OCI-LY1 (cell line): ENCODE data around the gene PCDHA11.
A peak's percentile ranks its signal among the peaks of the same experiment; 100 is the strongest.

Experiments
- H2AFZ ChIP-seq: fragments of 200-600 bp; sonication (generic), shearing (Covaris generic); 2 replicates; pipeline ENCODE4 v1.6.0; 2014; ENCODE audit warnings: antibody characterized with exemption, mild to moderate bottlenecking, low read length
- H3F3A ChIP-seq: fragments of 200-600 bp; sonication (generic), shearing (Covaris generic); 2 replicates; pipeline ENCODE4 v1.6.0; 2014; ENCODE audit warnings: mild to moderate bottlenecking, antibody characterized with exemption, low read length, moderate library complexity; ENCODE audit not compliant: insufficient read depth
- H3K27ac ChIP-seq: fragments of 200-600 bp; sonication (generic); 2 replicates; pipeline ENCODE4 v1.5.1; 2014; ENCODE audit warnings: low read length, mixed run types, mild to moderate bottlenecking, low read depth; ENCODE audit not compliant: poor library complexity, severe bottlenecking
- H3K27me3 ChIP-seq: fragments of 200-600 bp; sonication (generic); 2 replicates; pipeline ENCODE4 v1.6.0; 2014; ENCODE audit warnings: antibody characterized with exemption, mild to moderate bottlenecking, low read length, moderate library complexity; ENCODE audit not compliant: insufficient read depth
- H3K36me3 ChIP-seq: fragments of 200-600 bp; sonication (generic); 2 replicates; pipeline ENCODE4 v1.6.1; 2014; ENCODE audit warnings: mild to moderate bottlenecking, antibody characterized with exemption, low read length, moderate library complexity, mixed read lengths; ENCODE audit not compliant: insufficient read depth
- H3K4me1 ChIP-seq: fragments of 200-600 bp; sonication (generic); 2 replicates; pipeline ENCODE4 v1.5.1; 2014; ENCODE audit warnings: mild to moderate bottlenecking, low read length, moderate library complexity; ENCODE audit not compliant: insufficient read depth, severe bottlenecking
- H3K4me2 ChIP-seq: fragments of 200-600 bp; sonication (generic), shearing (Covaris generic); 2 replicates; pipeline ENCODE4 v1.6.1; 2014; ENCODE audit warnings: low read length
- H3K4me3 ChIP-seq: fragments of 200-600 bp; sonication (generic); 2 replicates; pipeline ENCODE4 v1.5.1; 2014; ENCODE audit warnings: low read length, low read depth, mild to moderate bottlenecking, mixed read lengths; ENCODE audit not compliant: poor library complexity, severe bottlenecking
- H3K79me2 ChIP-seq: fragments of 200-600 bp; shearing (Covaris generic); 2 replicates; pipeline ENCODE4 v1.6.1; 2016; ENCODE audit warnings: mixed run types, low read length, mixed read lengths; ENCODE audit not compliant: insufficient read depth
- H3K9ac ChIP-seq: fragments of 200-600 bp; sonication (generic), shearing (Covaris generic); 2 replicates; pipeline ENCODE4 v1.6.1; 2014; ENCODE audit warnings: mild to moderate bottlenecking, low read length, mixed read lengths
- H3K9me2 ChIP-seq: fragments of 200-600 bp; sonication (generic), shearing (Covaris generic); 2 replicates; pipeline ENCODE4 v1.6.1; 2014; ENCODE audit warnings: low read depth, mild to moderate bottlenecking, low read length, mixed read lengths
- H3K9me3 ChIP-seq: fragments of 200-600 bp; shearing (Covaris generic); 2 replicates; pipeline ENCODE4 v1.6.1; 2014; ENCODE audit warnings: low read length, mixed read lengths
- H4K20me1 ChIP-seq: fragments of 200-600 bp; sonication (generic), shearing (Covaris generic); 2 replicates; pipeline ENCODE4 v1.6.0; 2016; ENCODE audit warnings: mild to moderate bottlenecking, low read length; ENCODE audit not compliant: insufficient read depth
- CTCF ChIP-seq: fragments of 200-600 bp; sonication (generic), shearing (Covaris generic); IDR thresholded peaks from 2 replicates; pipeline ENCODE4 v1.5.1; 2017; ENCODE audit warnings: mild to moderate bottlenecking, antibody characterized with exemption, low read length, moderate library complexity, mixed read lengths
- EZH2 ChIP-seq: fragments of 200-600 bp; sonication (generic), shearing (Covaris generic); IDR thresholded peaks from 2 replicates; pipeline ENCODE4 v1.8.0; 2017; ENCODE audit warnings: borderline replicate concordance, mixed run types, mild to moderate bottlenecking, antibody characterized with exemption, low read length, moderate library complexity, mixed read lengths

Gene PCDHA11

DNA sequence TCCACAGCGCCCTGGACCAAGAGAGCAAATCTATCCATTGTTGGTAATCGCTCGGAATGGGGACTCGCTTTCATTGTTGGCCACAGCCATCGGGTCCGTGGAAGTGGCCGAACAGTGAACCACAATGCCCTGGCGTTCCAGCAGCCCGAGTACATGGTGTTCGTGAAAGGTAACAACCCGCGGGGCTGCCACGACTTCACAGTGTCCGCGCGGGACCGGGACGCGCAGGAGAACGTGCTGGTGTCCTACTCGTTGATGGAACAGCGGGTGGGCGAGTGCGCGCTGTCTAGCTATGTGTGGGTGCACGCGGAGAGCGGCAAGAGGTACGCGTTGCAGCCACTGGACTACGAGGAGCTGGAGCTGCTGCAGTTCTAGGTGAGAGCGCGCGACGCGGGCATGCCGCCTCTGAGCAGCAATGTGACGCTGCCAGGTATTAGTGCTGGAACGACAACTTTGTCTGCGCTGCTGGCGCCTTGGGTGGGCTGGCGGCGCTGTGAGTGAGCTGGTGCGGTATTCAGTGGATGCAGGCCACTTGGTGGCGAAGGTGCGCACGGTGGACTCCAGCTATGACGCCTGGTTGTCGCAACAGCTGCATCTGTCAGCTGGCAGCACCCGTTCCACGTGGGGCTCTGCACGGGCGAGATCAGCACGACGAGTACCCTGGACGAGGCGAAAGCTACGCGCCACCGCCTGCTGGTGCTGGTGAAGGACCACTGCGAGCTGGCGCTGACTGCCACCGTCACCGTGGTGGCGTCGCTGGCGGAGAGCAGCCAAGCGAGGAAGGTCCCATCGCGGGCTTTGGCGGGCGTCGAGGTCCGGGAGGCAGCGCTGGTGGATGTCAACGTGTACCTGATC, 6.1 kb upstream of the PCDHA11 start:
- Histone ChIP-seq H2AFZ (no peak overlapping the region), H3K27me3 (no peaks in the 10 kb centered on the region), H3K4me2 (no peak overlapping the region), H3K9me2 (no peaks in the 10 kb centered on the region; the same call in 1 of the 2 replicates), H3K27ac (no peak overlapping the region), H3K36me3 (no peaks in the 10 kb centered on the region), H3K4me3 (no peak overlapping the region), H3F3A (no peaks in the 10 kb centered on the region), H3K4me1 (no peaks in the 10 kb centered on the region), H4K20me1 (no peaks in the 10 kb centered on the region), H3K9me3 (no peaks in the 10 kb centered on the region), H3K79me2 (no peaks in the 10 kb centered on the region), H3K9ac (no peak overlapping the region)
- no peak for TF ChIP-seq CTCF
- no peak for TF ChIP-seq EZH2

DNA sequence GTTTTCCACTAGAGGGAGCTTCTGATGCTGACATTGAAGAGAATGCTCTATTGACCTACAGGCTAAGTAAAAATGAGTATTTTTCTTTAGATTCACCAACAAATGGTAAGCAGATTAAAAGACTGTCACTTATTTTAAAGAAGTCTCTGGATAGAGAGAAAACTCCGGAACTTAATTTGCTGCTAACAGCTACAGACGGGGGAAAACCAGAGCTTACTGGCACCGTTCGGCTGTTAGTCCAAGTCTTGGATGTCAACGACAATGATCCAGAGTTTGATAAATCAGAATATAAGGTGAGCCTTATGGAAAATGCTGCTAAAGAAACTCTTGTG, 764 bp downstream of the PCDHA11 start:
- H3K79me2 ChIP-seq: no peaks in the 10 kb centered on the region
- no peaks in the 10 kb centered on the region for H3K27me3 ChIP-seq
- no peak overlapping the region for H3K4me2 ChIP-seq
- no peak overlapping the region for H3K4me3 ChIP-seq
- H4K20me1 ChIP-seq: no peaks in the 10 kb centered on the region
- H3K36me3 ChIP-seq: no peaks in the 10 kb centered on the region
- H2AFZ ChIP-seq: no peak overlapping the region
- no peaks in the 10 kb centered on the region for H3K4me1 ChIP-seq
- H3K9me3 ChIP-seq: no peaks in the 10 kb centered on the region
- no peak overlapping the region for H3K27ac ChIP-seq
- no peaks in the 10 kb centered on the region for H3F3A ChIP-seq
- H3K9ac ChIP-seq: no peak overlapping the region
- TF ChIP-seq CTCF: peak; percentile 17; the same call in 1 of the 2 replicates
- no peak for TF ChIP-seq EZH2
- no peaks in the 10 kb centered on the region for H3K9me2 ChIP-seq

- Histone ChIP-seq H3K36me3 (no peaks in the 10 kb centered on the region), H3K27ac (no peak overlapping the region), H3K4me1 (no peaks in the 10 kb centered on the region), H3K9me3 (no peaks in the 10 kb centered on the region), H3K4me2 (no peak overlapping the region), H3K79me2 (no peaks in the 10 kb centered on the region), H3K27me3 (no peaks in the 10 kb centered on the region), H3K9me2 (no peaks in the 10 kb centered on the region), H3K4me3 (no peak overlapping the region), H4K20me1 (no peaks in the 10 kb centered on the region), H2AFZ (no peak overlapping the region), H3F3A (no peaks in the 10 kb centered on the region), H3K9ac (no peak overlapping the region)
- TF ChIP-seq EZH2 (no peak), CTCF (no peak)
Measured at GRCh38 chr5:140870221-140871201, 1.8 kb downstream of the PCDHA11 start.
